NOMO-1 treated with dmso at 0.1 percent for 144 hours (cell line): ENCODE measurements around the gene PA2G4.
A peak's percentile ranks its signal among the peaks of the same experiment; 100 is the strongest.
"Not testable (repeated sequence)": the region's sequence is repeated elsewhere in the genome, so short reads cannot be mapped to it uniquely, and the experiment has no call there.

ENCODE experiments used
- DNase-seq: peaks from one replicate; lab custom pipeline; 2025; ENCODE audit not compliant: unreplicated experiment; lab: John Stamatoyannopoulos, UW

PA2G4 gene

DNA sequence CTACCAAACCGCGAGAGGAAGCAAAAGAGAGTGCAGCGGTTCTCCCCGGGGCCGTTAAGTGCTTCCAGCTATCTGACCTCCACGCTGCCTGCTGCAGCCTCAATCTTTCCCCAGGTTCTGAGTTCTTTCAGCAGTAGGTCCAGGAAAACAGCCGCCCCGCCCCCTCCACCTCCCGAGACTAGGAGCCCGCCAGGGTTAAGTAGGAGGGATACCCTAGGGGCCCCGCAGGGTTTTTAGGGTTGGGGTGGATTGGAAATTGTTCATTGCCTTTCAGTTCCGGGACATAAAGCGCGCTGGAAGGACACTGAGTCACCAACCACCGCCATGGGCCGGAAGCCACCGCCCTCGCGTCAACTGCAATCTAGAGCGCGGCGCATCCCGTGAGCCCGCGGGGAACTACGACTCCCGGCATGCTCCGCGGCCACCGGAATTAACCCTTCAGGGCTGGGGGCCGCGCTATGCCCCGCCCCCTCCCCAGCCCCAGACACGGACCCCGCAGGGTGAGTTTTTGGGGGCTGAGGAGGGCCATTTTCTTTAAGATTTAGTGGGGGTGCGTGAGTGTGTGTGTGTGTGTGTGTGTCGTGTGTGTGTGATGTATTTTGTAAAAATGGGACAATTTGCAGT, 47.9 kb downstream of the PA2G4 start, which contains the start of gene MYL6B:
TSS of gene MYL6B (plus strand) at position 456 of the 624 bp plus-strand sequence. CDS start 1,332 bp downstream, outside the sequence.
- peak; percentile 87 for DNase-seq

DNA sequence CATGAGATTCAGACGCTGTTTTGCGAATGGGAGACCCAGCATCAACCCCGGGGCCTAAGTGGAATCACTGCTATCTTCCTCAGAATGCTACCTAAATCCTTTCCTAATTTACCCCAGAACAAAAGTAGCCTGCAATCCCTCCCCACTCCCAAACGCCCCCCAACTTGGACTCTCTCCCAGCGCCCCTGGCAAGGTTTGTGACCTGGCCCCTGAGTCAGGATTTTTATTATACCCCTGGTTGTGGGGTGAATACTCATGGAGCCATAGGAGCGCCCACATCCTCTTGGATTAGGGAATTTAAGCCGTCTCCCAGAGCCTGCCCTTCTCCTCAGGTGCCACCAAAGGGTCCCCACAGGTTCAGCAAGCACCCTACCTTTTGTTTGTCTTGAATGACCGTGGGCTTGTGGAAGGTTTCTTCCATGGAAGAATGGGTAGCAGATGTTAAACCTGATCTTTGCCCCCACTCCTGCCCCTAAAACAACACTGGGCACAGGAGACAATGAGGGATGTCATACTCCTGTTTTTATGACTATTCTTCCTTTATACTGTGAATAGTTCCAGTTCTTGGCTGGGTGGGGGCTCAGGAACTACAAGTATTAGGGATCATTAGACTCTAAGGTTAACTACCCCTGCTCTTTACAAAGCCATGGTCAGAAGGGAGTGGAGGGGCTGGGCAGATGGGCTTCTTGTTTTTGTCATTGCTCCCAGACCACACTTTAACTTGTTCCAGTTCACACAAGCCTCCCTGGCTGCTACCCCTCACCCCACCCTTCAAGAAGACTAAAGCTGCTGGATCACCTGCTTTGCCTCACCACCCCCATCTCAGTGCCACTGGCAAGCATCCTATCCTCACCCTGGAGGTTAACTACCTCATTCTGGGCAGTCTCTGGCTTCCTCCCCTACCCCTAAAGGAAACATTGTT, 48.7 kb downstream of the PA2G4 start:
- DNase-seq: no peak

DNA sequence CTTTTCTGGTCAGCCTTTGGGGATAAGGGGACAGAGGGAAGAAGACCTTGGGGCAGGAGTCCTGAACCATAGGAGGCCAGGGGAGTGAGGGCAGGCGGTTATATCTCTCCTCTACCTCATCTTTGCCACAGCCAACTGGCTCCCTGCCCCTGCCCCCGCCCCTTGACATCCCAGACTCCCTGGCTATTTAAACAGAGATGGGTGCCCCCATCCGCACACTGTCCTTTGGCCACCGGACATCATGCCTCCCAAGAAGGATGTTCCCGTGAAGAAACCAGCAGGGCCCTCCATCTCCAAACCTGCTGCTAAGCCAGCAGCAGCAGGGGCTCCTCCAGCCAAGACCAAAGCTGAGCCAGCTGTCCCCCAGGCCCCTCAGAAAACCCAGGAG, 49.3 kb downstream of the PA2G4 start:
- DNase-seq: no peak

DNA sequence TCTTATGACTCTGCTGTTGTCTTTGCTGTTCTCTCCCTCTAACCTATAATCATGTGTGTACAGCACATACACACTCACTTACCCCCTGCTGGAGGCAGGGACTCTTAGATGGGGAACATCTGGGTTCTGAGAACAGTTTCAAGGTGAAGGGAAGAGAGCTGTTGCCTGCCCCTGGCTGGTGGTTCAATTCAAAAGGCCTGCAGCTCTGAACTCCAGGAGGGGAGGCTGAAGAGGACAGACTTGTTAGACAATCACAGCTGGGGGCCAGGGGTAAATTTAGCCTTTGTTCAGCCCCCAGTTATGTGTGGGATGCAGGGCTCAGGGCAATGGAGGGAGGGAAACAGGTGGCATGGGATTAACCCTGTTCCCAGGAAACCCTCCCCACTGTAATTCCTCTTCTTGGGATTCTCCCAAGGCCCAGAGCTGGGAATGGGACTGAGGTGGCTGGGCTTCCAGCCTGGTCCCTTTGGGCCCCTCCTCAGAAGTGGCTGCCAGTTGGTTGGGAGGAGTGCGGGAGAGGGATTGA, 50.0 kb downstream of the PA2G4 start:
- DNase-seq: no peak

DNA sequence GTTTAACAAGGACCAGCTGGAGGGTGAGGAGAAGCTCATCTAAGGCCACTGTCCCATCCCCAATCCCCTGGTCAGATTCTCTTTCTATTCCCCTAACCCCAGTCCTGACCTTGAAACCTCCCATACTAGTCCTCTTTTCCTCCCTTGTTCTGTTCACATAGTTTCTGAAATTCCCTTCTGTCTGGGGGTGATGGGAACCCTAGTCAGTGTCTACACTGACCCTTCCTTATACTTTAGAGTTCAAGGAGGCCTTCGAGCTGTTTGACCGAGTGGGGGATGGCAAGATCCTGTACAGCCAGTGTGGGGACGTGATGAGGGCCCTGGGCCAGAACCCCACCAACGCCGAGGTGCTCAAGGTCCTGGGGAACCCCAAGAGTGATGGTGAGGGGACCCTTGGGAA, 50.5 kb downstream of the PA2G4 start:
- no peak for DNase-seq

DNA sequence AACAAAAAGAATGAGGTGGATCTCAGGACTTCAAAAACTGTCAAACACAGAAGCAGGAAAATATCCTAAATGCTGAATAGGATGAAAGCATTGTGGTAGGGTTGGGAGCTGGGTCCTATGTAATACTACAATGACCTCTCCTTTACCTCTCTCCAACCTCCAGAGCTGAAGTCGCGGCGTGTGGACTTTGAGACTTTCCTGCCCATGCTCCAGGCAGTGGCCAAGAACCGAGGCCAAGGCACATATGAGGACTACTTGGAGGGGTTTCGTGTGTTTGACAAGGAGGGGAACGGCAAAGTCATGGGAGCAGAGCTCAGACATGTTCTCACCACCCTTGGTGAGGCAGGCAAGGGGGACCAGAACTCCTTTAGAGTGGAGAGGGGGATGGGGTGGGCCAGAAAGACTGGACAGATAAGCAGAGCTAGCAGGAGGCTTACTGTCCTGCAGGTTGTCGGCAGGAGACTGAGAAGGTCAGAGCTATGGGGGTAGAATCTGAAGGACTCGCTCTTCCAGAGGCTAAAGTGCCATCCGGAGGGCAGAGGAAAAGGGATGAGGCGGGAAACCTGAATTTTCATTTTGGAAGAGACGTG, 51.0 kb downstream of the PA2G4 start:
- DNase-seq: no peak

DNA sequence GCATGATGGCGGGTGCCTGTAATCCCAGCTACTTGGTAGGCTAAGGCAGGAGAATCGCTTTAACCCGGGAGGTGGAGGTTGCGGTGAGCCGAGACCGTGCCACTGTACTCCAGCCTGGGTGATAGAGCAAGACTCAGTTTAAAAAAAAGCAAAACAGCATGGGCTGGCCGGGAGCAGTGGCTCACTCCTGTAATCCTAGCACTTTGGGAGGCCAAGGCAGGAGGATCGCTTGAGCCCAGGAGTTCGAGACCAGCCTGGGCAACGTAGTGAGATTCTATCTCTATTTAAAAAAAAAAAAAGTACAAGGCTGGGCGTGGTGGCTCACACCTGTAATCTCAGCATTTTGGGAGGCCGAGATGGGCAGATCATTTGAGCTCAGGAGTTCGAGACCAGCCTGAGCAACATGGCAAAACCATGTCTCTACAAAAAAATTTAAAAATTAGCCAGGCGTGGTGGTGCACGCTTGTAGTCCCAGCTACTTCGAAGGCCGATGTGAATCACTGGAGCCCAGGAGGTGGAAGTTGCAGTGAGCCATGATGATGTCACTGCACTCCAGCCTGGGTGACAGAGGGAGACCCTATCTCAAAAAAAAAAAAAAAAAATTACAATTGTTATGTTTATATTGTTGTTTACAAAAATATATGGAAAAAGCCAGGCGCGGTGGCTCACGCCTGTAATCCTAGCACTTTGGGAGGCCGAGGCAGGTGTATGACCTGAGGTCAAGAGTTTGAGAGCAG, 52.3 kb downstream of the PA2G4 start:
- not testable (repeated sequence) for DNase-seq

DNA sequence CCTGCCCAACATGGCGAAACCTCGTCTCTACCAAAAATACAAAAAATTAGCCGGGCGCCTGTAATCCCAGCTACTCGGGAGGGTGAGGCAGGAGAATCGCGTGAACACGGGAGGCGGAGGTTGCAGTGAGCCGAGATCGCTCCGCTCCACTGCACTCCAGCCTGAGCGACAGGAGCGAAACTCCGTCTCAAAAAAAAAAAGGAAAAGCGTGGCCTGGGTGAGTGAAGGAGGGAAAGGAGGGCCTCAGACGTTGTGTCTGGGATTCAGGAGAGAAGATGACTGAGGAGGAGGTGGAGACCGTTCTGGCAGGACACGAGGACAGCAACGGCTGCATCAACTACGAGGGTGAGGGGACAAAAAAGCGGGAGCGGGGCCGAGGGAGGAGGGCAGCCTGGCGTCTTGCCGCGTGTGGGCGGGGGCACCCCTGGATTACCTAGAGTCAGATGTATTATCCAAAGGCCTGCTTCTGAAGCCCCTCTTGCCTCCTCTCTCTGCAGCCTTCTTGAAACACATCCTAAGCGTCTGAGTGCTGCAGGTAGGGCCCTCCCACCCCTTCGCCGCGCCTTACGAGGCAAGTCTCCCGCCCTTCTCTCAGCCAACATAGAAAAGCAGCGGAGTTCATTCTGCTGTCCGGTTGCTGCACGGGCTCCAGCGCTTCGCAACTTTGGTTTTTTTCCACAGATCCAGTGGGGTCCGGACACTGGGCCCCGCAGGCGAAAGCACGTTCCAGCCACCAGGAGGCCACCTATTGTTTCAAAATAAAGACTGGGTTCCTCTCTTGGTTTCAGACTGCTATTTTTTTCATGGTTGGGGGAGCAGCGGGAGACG, 53.1 kb downstream of the PA2G4 start:
- peak; percentile 89 for DNase-seq

DNA sequence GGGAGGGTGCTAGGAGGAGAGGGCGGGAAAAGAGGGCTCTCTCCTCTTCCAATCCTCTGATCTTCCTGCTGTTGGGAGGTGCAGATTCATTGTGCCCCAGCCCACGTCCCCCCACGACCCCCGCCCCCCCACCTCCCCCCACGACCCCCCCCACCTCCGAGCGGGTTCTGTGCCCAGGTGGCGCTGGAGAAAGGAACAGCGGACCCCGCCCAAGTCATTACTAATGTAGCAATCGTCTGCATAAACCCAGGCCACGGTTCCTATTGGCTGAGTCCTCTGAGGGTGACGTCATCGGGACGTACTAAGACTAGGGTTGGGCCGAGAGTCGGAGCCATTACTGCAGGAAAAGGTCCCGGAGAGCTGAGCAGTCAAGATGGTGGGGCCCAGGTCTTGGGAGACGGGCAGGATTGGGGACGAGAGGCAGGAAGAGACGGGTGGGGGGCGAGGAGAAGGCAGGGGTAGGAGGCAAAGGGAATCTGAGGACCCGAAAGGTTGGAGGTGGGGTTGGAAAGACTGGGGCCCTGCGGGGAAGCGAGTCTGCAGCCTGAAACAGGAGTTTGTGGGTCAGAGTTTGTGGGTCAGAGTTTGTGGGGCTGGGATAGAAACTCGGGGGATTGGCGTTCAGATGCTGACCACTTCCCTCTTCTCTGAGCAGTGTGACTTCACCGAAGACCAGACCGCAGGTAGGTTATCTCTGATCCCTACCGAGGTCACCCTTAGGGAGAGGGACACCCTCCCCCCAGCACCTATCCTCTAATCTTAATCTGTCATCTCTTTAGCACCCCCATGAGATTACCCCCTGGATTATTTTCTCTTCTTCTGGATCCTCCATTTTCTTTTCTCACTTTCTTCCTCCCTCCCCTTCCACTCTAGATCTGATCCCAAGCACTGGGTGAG, 53.9 kb downstream of the PA2G4 start, which contains the start of gene MYL6:
TSS of gene MYL6 (plus strand) at position 331 of the 897 bp plus-strand sequence. CDS start at position 374, 43 bp downstream.
- peak; percentile 96 for DNase-seq

DNA sequence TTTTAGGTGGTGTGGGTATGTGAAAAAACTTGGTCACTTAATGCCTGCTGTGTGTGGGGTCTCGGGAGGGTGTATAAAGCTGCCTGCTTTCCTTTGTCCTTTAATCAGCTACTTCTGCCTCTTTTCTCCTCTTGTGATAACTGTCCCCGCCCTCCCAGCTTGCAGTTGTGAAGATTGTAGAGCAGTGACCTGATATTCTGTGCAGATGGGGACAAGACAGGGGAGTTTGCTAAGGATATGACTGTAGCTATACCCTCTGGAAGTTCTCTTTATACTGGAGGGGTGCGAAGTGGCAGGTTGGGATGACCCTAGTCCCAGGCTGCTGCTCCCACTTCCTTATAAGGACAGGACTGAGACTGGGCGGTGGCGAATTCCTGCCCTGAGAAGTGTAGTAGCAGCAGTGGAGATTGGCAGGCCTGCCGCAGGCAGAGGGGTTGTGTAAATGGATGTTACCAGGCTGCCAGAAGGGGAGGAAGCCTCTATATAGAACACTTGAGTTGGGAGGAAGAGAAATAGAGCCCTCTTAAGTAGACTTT, 54.6 kb downstream of the PA2G4 start:
- peak; percentile 51 for DNase-seq

DNA sequence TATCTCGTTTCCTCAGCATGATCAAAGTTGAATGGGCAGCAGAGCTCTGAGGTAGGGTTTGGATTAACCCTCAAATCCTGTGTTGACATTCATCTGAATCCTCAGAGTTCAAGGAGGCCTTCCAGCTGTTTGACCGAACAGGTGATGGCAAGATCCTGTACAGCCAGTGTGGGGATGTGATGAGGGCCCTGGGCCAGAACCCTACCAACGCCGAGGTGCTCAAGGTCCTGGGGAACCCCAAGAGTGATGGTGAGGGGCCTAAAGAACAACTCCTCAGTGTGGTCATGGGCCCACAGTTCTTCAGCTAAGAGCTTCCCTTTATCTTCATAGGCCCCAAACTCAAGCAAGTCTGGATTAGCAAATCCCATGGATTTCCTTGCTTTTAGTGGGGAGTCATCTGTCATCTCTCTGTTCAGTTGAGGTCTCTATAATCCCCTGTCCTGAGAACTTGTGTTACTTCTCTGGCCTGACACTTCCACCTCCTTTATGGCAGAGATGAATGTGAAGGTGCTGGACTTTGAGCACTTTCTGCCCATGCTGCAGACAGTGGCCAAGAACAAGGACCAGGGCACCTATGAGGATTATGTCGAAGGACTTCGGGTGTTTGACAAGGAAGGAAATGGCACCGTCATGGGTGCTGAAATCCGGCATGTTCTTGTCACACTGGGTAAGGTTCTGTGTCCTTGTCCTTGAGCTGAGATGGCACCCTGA, 55.3 kb downstream of the PA2G4 start:
- DNase-seq: no peak

DNA sequence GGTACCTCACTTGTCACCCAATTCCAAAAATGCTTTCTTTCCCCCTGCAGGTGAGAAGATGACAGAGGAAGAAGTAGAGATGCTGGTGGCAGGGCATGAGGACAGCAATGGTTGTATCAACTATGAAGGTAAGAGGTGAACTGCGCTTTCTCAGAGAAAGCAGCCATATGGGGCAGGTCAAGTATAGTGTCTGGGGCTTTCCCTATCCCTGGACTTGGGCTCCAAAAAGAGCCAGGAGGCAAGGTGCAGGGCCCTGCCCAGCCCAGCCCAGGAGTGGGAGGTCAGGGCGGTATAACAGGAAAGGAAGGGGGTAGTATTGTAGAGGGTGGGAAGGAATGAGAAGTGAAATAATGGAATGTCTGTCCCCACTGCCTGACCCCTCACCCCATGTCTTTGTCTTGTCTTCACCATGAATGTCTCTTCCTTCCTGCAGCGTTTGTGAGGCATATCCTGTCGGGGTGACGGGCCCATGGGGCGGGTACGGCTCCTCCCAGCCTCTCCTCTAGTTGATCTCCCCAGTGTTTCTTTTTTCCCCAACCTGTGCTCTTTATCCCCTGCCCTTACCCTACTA, 55.9 kb downstream of the PA2G4 start:
- DNase-seq: no peak

DNA sequence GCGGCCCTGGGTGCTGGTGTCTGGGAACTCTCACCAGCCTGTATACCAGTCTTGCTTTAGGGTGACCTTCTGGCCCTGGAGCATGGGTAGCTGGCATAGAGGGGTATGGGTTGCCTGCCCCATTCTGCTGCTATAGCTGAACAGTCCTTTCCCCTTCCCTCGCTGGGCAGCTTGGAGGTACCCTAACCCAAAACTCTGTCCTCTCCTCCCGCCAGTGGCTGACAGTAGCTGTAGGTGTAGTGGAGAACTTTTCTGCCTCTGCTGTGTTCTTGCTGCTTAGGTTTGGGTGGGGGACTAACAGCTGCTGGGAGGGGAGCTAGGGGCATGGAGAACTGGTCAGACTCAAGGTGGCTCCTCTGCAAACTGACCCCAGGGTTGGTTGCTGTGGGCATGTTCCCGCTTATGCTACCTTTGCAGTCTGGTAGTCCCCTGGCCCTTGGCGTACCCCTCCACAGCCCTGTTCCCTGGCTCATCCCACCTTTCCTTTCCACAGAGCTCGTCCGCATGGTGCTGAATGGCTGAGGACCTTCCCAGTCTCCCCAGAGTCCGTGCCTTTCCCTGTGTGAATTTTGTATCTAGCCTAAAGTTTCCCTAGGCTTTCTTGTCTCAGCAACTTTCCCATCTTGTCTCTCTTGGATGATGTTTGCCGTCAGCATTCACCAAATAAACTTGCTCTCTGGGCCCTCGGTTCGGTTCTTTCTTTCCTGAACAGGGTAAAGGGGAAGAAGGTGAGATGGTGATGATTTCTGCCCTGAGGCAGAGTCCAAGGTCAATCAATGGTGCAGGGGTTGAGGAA, 56.7 kb downstream of the PA2G4 start:
- DNase-seq: no peak

DNA sequence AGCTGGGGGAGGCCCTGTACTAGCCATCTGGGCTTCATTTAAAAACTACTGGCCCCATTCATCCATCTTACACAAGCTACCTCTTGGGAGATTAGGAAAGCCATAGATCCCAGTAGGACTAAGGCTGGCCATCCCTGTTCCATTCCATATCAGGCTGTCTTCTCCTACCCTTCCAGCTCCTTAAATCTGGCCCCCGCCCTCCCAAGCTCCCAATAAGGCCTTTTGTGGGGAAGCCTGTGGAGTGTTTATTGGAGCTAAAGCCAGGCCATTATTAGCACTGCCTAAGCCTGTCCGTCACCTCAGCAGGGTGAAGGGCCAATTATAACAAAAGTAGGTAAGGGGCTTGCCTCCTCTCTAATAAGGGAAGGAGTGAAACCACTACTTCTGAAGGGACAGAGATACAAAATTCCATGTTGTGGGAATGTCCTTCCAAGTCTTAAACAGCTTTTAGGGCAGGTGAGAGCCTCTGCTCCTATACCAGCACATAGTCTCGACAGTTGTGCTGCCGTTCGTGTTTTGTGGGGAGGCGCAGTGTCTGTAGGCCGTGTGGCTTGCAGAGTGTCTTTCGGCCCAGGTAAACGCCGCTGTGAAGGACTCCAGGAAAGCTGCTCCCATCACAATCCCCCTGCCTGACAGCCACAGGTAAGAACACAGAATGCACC, 57.5 kb downstream of the PA2G4 start:
- DNase-seq: no peak

DNA sequence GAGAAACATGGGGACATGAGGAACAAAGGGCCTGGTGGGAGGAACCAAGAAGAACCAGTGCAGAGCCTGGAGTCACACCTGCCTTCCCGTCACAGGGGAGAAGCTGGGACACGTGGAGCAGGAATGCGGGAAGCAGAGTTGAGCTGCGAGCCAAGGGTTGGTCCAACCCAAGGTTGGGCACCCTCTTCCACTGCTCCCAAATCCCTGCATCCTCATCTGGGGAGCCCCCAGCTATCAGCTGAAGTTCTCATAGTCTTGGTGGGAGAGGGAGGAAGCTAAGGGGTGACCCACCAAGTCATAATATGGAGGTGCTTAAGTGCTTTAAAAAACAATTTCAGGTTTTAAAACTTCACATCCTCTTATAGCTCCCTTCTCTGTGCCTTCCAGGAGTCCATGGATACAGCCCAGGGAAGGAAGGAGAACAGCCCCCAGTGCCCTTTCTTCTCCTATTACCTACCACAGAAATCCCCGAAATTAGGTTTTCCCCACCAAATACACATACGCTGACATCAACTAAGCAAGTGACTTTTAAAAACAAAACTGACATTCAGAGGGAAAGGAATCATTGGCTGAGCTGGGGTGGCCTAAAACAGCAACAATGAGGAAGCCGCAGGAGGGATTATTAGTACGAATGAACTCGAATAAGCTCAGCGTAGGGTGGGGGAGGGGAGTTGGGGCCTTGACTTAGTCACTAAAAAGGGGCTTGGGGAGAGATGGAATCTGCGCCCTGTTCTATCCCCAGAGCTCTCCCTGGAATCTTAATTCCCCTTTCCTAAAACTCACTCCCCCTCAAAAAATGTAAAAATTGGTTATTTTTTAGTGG, 58.3 kb downstream of the PA2G4 start:
- DNase-seq: no peak
